A673 (cell line): ENCODE results near the gene EVPL.

ENCODE experiments used
- EZH2 ChIP-seq: fragments of 200-600 bp; sonication (generic); IDR thresholded peaks from 2 replicates; pipeline ENCODE4 v1.6.1; 2017; ENCODE audit warnings: borderline replicate concordance, low read depth, mild to moderate bottlenecking, mixed read lengths, antibody characterized with exemption, low read length; ENCODE audit not compliant: poor library complexity, severe bottlenecking
- TF ChIP-seq, protein P1 (sequence below): fragments of 300-800, 200-600 bp; sonication (generic); conservative IDR thresholded peaks from 2 replicates; pipeline ENCODE4 v1.5.1; 2017; ENCODE audit warnings: low read depth, mild to moderate bottlenecking, antibody characterized with exemption, low read length, moderate library complexity, mixed read lengths

DNA sequence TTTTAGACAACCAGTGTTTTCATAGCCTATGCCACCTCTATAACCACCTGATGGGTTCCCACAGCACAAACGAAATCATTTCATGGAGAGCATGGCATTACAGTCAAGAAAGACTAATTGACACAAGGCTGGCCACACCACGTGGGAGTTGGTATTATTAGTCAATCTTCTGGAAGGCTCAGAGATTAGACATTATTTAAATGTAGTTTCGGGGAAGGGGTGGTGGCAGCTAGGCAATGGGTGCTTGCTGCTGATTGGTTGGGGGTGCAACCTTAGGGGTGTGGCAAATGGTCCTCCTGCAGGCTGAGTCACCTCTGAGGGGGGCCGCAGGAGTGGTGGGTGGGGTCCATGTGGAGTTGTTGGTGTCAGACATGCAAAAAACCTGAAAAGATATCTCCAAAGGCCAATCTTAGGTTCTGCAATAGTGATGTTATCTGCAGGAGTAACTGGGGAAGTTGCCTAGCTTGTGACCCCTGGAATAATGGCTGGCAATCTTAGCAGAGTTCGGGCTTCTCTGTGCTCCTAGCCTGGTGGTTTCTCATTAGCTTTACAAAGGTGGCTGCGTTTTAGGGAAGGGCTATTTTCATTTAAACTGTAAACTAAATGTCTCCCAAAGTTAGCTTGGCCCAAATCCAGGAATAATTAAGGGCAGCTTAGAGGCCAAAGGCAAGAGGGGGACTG is 43.5 kb downstream of the EVPL start:
- TF ChIP-seq, protein P1, sequence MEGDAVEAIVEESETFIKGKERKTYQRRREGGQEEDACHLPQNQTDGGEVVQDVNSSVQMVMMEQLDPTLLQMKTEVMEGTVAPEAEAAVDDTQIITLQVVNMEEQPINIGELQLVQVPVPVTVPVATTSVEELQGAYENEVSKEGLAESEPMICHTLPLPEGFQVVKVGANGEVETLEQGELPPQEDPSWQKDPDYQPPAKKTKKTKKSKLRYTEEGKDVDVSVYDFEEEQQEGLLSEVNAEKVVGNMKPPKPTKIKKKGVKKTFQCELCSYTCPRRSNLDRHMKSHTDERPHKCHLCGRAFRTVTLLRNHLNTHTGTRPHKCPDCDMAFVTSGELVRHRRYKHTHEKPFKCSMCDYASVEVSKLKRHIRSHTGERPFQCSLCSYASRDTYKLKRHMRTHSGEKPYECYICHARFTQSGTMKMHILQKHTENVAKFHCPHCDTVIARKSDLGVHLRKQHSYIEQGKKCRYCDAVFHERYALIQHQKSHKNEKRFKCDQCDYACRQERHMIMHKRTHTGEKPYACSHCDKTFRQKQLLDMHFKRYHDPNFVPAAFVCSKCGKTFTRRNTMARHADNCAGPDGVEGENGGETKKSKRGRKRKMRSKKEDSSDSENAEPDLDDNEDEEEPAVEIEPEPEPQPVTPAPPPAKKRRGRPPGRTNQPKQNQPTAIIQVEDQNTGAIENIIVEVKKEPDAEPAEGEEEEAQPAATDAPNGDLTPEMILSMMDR: no peak
- no peak for TF ChIP-seq EZH2
